Kidney glomerular epithelial cell (primary cell): Measurements from ENCODE around the gene ZMIZ2.

Source experiments
- DNase-seq: peaks from one replicate; lab custom pipeline; 2025; lab: John Stamatoyannopoulos, UW

The ZMIZ2 gene

GRCh38 chr7:44755698-44756627 lies 7.3 kb downstream of the ZMIZ2 start:
- no peak for DNase-seq

GRCh38 chr7:44756904-44757303 lies 8.3 kb downstream of the ZMIZ2 start:
- no peak for DNase-seq

GRCh38 chr7:44757311-44757710 lies 8.7 kb downstream of the ZMIZ2 start:
- DNase-seq = no peak

GRCh38 chr7:44757739-44758138 lies 9.1 kb downstream of the ZMIZ2 start:
- DNase-seq = no peak

GRCh38 chr7:44759246-44759645 lies 10.6 kb downstream of the ZMIZ2 start:
- no peak for DNase-seq

- no peak for DNase-seq
Observed at GRCh38 chr7:44760034-44760580, 11.5 kb downstream of the ZMIZ2 start.

GRCh38 chr7:44761207-44762161 lies 12.8 kb downstream of the ZMIZ2 start:
- DNase-seq = no peak

- DNase-seq = no peak
Observed at GRCh38 chr7:44762300-44762699, 13.7 kb downstream of the ZMIZ2 start.

- DNase-seq = no peak
Observed at GRCh38 chr7:44762726-44763522, 14.3 kb downstream of the ZMIZ2 start.

GRCh38 chr7:44764081-44764480 lies 15.4 kb downstream of the ZMIZ2 start:
- DNase-seq = no peak

- no peak for DNase-seq
Observed at GRCh38 chr7:44764665-44765578, 16.3 kb downstream of the ZMIZ2 start.

- no peak for DNase-seq
Observed at GRCh38 chr7:44765579-44766415, 17.1 kb downstream of the ZMIZ2 start.

- DNase-seq = no peak
Observed at GRCh38 chr7:44766416-44766801, 17.8 kb downstream of the ZMIZ2 start.

- DNase-seq = no peak
Observed at GRCh38 chr7:44767134-44767911, 18.7 kb downstream of the ZMIZ2 start.

- no peak for DNase-seq
Observed at GRCh38 chr7:44767912-44768627, 19.4 kb downstream of the ZMIZ2 start.

GRCh38 chr7:44768628-44769371 lies 20.2 kb downstream of the ZMIZ2 start:
- no peak for DNase-seq

- no peak for DNase-seq
Observed at GRCh38 chr7:44769376-44769775, 20.7 kb downstream of the ZMIZ2 start.
